NCI-H2107 treated with DMSO at 0.1 percent for 48 hours (cell line): ENCODE results near the gene NRXN3.

Source experiments
- DNase-seq: peaks from one replicate; lab custom pipeline; 2025; ENCODE audit not compliant: unreplicated experiment; lab: John Stamatoyannopoulos, UW

The NRXN3 gene

DNA sequence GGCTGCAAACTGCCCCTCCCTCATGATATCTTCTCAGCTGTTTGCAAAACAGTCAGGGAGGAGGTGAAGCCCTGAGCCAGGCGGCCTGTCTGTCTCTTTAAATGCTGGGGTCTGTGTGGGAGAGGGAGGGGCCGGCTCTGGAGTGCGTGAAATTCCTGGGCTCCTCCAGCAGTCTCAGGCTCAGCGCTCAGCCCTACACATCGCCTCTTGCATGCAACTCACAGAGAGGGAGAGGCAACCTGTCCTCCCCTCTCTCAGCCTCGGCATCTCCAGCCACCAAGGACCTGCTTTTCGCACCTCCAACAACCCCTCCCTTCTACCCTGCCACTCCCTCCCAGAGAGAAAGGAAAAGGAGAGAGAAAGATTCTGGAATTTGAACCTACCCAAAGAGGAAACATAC lies at the start of gene NRXN3:
NRXN3 (plus strand) TSS at position 171 of the 400 bp plus-strand sequence. CDS start 72,721 bp downstream, outside the sequence.
- peak; percentile 86 for DNase-seq

DNA sequence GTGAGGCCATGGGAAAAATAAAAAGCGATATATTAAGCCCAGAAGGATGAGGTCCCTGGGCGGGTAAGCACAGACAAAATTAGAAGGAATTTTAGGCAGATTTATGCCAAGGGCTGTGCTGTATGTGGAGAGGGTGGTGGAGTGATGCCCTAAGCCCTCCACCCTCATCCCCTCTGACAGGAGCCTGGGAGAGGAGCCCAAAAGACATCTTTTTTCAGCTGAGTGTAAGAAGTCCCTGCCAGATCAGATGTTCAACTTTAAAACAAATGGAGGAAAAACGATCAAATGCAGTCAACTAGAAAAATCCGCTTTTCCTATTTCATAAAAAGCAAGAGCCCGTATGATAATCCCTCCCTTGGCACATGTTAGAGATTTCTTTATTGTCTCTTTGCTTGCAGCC lies 47.7 kb upstream of the NRXN3 start:
- no peak for DNase-seq

DNA sequence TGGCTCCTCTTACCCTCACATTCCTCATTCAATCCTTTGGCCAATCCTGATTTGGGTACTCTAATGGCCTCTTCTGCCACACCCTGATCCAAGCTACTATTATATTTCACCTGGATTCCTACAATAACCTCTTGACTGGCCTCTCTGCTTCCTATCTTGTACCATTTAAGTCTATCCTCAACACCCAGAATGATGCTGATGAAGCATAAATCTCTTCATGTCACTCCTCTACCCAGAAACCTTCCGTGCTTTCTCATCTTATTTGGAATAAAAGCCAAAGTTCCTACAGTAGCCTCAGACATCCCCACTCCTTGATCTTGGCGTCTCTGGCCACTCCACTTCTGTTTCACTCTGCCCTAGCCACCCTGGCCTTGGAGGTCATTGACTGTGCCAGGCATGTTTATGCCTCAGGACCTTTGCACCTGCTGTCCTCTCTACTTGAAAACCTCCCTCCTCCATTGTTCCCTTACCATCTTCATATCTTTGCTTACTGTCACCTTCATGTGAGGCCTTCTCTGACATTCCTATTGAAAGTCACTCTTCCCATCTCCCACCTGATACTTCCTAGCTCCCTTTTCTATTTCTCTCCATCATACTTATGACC lies 46.4 kb upstream of the NRXN3 start:
- DNase-seq, result no peak

DNA sequence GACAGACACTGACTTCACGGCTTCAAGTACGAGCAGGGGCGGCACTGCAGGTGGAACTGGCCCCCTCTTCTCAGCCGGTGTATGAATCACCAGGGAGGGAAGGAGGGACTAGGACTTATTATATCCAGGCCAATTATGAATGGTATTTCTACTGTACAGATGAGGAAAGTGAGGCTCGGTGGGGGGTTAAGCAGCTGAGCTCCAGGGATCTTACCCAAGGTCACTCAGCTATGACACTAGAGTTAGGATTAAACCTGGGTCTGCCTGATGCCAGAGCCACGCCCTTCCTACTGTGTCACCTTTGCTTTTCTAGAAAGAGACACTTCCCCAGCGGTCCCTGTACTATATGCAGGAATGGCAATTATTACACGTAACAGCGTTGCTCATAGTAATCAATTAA lies 42.2 kb upstream of the NRXN3 start:
- no peak for DNase-seq

DNA sequence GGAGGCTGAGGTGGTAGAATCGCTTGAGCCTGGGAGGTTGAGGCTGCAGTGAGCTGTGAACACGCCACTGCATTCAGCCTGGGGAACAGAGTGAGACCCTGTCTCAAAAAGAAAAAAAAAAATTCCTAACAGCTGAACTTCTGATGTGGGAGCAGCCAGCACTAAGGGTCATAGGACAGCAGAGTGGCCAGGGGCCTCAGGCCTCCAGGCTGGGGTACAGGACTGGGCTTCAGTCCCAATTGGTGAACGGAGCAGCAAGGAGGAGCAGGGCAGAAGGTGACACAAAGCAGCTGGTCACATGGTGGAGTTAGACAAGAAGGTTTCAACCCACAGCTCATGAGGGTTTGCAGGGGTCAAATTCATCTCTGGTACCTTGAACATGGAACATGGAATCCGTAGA lies 40.8 kb upstream of the NRXN3 start:
- no peak for DNase-seq

DNA sequence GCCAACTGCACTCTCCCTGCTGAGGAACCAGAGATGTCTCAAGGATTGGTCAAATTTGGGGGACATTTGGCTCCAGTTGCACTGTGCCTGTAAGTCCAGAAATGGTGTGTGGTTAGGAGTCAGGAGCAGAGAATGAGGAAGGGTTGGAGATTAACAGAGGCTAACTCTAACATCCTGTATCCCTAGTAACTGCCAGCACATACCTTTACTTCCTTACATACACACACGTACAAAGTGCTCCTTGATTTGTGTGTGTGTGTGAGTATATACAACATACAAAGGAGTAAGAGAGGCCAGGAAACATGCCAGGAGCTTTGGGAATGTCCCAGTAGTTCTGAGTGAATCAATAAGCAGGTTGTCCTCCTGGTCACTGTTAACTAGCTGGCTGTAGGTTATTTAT lies 39.8 kb upstream of the NRXN3 start:
- no peak for DNase-seq

DNA sequence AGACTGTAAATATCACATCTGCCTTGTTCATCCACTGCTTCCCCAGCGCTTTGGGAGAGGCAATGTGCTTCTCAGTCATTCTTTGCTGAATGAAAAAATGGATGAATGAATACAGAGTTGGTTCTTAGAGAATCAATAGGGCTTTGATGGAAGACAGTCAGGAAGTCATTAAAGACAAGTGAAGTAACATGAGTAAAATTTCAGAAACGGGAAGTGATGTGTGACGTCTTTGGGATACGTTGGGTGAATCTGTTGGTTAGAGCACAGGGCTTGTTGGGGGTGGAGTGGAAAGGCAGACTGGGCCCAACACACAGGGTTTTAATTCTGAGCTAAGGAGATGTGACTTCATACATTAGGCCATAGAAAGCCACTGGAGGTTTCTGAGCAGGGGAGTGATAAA lies 39.0 kb upstream of the NRXN3 start:
- DNase-seq, result no peak

DNA sequence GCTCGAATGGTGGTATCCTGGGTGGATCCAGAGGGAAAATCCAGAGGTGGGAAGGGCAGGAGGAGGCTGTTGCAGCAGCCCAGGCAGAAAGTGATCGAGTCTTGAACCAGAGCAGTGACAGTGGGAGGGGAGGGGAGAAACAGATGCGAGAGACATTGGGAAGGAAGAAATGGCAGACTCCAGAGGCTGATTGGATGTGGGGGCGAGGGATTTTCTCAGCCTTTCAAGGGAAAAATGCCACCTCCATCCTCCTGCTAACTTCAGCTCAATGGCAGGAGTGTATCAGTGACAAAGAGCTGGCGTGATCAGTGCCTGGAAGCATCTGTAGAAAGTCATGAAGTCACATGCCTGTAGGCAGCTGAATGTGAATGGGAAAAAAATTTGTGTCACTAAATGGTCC lies 38.6 kb upstream of the NRXN3 start:
- DNase-seq, result no peak

DNA sequence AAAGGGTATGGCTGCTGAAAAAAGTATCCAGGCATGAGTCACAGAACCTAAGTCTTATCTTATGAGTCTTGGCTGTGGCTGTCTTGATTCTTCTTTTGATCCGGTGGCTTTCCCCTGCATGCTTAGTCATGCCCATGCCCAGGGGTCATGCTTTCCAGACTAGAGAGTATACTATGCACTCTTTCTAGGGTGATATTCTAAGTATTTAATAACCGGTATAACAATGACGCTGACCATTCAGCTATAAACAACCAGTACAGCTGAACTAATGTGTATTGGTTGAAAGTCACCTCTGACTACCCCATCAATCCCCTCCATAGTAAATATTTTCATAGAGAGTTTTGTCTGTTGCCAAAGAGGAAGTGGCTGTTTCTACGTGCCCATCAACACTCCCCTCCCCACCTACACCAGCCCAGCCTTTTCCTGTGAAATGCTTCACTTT lies 34.7 kb upstream of the NRXN3 start:
- DNase-seq, result no peak

DNA sequence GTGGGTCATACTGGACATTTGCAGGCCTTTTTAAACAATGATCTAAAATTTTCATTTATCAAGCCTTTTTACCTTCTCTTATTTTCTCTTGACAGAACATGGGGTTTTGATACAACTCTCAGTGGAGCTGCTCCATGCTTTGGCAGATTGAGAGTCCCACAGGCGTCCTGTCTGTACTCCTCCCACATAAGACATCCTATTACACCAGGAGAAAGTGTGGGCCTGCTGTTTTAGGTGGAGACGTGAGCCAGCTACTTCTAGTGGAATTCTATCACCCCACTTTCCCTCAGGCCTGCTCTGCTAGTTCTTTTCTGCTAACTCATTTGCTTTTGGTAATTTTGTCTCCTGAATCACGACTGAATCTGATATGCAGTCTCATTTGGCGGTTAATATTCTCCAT lies 33.5 kb upstream of the NRXN3 start:
- DNase-seq, result no peak

DNA sequence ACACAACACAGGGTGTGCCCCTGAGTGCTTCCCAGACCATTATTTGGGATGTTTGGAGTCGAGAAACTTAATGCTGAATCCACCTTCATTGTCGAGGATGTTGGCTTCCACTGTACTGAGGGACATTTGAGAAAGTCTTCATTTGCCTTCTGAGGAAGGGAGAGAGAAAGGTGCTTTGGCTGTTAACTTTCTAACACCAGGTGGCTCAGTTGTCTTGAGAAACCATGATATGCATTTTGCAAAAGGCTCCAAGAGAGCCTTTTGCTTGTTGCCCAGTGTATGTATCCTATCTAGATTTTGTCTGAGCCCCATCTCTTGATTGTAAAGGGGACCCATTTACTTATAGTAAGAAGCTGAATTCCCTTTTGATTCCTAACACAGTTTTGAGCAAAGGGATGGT lies 28.6 kb upstream of the NRXN3 start:
- peak; percentile 22 for DNase-seq

DNA sequence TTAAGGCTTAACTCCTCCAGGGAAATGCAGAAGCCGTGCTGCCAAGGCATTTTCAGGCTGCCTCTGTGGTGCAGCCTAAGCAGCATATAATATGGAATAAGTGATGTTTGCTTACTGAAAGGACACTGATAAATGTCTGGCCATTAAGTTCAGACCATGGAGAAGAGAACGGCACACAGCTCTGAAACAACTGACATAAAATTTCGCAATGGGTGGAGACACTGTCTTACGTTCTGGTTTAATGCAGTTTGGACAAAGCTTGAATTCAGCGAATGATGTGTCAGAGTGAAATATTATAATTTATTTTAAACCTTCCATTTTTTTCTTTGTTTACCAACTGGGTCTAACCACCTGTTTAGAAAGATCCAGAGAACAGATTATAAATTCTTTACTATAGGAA lies 27.2 kb upstream of the NRXN3 start:
- no peak for DNase-seq

DNA sequence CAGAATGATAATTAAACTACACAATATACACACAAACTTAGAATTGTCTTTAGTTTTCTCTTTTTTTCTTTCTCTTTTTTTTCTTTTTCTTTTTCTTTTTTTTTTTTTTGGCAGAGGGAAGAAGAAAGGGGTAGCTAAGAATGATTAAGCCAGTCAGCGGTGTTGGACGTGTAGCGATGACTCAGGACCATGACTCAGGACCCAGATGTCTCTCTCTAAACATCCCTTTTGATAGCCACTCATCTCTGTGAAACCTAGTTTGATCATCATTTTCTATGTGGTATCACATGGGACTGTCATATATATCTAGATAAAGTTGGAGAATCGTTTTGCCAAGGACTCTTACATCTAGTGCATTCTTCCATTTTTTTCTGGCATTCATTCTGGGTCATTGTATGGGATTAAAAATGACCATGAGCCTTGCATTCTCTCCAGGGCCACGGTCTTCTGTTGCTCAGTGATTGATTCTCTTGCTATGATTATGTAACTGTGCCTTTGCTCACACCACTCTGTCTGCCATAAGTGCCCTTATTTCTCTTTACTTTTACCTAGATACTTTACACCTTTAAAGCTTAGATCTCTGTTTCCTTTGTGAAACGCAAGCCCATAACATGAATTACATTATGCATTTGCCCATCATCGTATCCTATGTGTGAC lies 26.6 kb upstream of the NRXN3 start:
- DNase-seq, result no peak

DNA sequence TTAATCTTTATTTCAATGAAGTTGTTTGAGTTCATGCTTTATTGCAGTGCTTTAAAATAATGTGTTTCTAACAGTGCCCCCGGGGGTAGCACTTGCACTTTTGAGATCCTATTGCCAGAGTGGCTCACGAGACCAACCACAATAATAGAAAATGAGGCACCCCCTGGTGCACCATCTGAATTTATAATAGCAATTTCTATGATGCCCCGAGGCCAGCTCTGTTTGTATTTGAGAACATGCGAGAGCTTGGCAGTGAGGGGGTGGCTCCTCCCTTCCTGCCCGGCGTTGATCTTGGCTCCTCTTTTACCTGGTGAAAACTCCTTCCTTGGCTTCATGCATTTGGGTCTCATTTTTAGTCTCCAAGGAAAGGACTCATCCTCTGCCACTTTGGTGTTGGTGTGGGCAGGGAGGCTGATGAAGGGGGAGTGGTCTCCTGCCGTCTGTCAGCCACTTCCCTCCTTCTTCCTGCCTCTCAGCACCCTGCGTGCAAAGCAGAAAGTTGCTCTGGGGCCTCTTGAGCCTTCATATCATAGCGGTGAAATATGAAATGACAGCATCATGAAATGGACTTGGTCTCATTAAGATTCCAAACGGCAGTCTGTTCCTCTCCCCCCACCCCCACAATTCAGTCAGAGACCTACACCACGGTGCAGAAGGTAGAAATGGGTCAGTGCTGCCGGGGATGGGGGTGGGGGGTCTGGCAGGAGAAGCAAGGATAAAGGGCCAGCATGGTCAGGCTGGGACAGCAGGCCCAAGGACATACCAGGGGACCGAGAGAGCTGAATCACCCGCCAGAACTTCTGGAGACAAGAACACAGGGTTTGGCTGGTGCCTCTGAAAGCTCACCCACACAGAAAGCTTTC lies 17.7 kb upstream of the NRXN3 start:
- DNase-seq, result peak; percentile 96

DNA sequence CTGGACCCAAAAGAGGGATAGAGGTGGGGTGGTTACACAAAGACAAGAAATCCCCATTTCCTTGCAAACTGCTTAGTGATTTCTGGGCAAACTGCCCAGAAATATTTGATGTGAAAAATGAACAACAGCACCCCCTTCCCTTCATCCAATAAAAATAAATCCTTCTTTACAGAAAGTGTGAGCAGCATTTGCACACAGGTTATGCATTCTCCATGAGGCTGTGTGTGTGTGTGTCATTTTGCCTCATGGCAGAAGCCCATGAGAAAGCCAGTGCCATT lies 17.2 kb upstream of the NRXN3 start:
- peak; percentile 38 for DNase-seq

DNA sequence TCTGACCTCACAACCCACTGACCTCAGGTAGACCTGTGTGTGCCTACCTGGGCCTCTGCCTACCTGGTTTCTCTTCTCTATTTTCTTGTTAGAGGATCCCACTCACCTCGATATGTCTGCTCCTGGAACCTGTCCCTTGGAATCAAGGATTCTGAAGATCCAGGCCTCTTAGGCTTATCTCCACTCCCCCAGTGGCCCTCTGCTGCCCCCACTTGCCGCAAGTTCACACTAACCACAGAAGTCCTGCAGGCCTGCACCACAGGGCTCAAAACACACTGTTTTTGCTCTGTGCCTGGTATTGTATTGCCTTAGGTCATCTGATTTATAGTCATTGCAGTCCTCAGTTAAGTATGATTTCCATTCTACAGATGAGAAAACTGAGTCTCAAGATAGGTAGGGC lies 15.3 kb upstream of the NRXN3 start:
- DNase-seq, result peak; percentile 45

DNA sequence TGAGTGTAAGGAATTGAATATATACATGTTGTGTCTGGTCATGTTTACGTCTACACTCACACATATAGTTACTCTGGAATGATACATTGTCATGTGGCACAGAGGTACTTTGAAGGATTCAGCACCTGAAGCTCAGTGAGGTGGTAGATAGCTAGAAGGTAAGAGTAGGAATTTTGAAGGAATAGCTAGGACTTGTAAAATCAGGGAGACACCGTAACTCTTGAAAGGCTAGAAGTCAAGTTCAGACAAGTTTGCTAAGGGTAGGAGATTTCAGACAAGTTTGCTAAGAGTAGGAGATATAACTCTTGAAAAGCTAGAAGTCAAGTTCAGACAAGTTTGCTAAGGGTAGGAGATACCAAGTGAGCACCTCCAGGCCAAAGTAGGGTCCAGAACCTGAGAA lies 14.0 kb upstream of the NRXN3 start:
- no peak for DNase-seq

DNA sequence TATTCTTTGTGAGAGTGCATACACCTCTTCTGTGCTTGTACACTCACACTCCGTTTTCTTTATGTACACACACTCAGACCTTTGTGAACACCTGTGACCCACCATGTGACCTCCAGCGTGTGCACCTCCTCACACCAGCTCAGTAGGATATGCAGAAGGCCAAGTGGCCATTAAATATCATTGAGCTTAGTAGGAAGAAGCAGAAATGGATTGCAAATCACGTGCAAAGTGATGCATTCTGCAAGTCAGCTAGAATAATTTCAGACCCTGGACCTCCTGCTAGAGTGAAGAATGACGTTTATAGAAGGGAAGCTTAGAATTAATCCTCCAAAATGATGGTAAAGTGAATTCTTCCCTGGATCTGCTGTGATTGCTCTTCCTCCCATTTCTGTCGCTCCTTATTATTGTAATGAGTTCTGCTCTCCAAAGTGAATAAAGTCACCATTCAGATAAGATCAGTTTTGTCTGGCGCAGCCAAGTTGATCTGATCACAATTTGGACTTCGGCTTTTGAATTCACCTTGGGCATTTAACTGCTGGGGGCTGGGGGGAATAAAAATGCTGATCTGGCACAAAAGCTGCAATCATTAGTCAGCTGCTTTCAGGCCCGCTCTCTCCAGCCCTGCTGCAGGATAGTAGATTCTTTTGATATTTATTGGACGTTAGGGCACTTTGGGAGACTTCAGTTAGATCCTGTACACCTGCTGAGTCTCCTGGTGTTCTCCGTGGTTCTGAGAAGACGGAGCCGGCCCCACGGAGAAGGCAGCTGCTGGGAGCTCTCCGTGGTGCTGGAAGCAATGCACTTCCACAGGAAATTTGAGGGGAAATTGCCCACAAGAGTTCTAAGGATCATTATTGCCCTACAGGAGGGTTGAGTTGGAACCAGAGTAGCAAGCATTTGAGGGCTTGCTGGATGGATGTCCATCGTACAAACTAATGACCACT lies 12.4 kb upstream of the NRXN3 start:
- DNase-seq, result no peak

DNA sequence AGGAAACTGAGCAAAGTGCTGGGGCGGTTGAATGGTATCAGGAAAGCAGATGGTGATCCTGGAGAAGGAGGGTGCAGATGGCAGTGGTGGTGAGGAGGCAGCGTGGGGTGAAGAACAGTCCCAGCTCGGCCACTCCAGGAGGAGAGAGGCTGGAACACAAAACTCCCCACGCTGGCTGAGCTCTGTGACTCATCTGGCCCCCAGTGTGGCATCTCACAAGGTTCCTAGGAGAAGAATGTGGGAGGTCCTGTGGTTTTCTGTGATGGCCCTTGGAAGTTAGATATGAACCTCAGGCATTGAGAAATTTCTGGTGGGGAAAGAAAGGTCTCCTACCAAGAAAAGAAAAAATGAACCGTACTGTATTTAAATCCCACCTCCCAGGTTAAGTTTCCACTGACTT lies 8.0 kb upstream of the NRXN3 start:
- DNase-seq, result no peak

DNA sequence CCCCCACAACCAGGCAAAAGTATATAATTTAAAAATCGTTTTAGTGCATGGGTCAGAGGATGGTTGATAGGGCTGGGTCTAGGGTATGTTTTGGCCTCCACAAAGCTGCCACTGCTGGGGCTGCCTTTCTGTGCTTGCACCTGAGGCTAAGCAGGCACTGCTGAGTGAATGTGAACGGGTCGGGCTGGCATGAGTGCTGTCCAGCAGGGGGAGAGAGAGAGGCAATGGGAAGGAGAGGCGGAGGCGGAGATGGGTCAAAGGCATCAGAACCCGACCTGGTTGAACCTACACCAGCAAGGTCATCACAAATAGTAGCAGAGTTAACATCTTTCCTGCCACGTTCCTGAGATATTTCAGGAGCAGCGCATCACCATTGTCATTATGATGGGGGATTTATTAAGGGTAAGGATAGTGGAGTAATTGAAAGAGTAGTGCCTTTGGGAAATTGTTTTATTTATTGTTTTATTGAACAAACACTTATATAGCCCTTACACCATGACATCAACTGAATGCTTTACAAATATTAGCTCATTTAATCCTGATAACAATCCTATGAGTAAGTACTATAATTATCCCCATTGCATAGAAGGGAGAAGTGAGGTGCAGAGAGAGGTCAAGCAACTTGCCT lies 5.8 kb upstream of the NRXN3 start:
- DNase-seq, result peak; percentile 62

DNA sequence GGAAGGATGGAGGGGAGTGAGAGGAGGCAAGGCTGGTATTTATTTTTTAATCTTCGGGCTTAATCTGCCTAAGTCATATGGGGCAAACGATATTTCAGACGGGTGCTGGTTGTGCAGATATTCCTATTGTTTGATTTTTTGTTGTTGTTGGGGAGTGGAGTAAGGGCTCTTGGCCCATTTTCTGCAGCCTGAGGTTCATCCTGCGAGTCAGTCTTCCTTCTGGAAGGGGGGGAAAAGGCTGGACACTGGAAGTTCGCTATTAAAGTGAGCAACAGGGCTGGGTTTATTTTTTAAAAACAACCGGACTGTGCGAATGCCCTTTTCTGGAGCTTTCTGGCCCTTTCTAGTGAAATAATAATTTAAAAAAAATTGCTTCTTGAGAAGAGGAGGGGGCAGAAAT lies 2.3 kb downstream of the NRXN3 start:
- DNase-seq, result peak; percentile 79
